ENCODE results near the gene VTA1.
"Not testable (repeated sequence)": the region's sequence is repeated elsewhere in the genome, so short reads cannot be mapped to it uniquely, and the experiment has no call there.

VTA1 gene

GRCh38 chr6:142146828-142147662 lies at the start of gene VTA1, which contains the start of gene NMBR:
Gene VTA1 (plus strand): TSS chr6:142147263. CDS start chr6:142147288, 25 bp downstream.
Gene NMBR (minus strand): TSS chr6:142147122. CDS start chr6:142088658, 58,464 bp downstream.
- DNase-seq, result peak; percentile 91 to 97 (median 95)

DNA sequence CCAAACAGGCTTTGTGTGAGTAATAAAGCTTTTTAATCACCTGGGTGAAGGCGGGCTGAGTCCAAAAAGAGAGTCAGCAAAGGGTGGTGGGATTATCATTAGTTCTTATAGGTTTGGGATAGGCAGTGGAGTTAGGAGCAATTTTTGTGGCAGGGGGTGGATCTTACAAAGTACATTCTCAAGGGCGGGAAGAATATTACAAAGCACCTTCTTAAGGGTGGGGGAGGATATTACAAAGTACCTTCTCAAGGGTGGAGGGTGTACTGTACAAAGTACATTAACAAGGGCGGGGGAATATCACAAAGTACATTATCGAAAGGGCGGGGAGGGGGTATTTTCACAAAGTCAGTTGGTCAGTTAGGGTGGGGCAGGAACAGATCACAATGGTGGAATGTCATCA lies 42.2 kb upstream of the VTA1 start:
- not testable (repeated sequence) for DNase-seq

- DNase-seq, result not testable (repeated sequence)
Observed at GRCh38 chr6:142110820-142111219, 36.2 kb upstream of the VTA1 start.

- DNase-seq, result peak; percentile 3 to 55 (median 28)
Observed at GRCh38 chr6:142112451-142113061, 34.5 kb upstream of the VTA1 start.

DNA sequence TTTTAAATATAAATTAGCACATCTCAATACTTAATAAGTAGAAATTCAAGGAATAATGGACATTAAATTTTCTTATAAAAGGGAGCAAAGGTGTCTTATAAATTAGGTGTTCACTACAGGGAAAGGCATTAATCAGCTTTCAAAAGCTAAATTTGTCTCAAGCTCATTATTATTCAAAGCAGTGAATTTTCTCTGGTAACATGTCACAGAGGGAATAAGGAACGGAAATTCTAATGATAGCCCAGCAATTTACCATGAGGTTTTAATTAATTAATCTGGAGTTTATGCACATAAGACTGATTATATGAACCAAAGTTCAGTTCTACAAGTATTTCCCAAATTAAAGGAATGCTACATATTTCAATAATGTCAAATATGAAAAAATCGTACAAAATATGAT lies 29.7 kb upstream of the VTA1 start:
- DNase-seq, result no peak

GRCh38 chr6:142118328-142118727 lies 28.7 kb upstream of the VTA1 start:
- no peak for DNase-seq

DNA sequence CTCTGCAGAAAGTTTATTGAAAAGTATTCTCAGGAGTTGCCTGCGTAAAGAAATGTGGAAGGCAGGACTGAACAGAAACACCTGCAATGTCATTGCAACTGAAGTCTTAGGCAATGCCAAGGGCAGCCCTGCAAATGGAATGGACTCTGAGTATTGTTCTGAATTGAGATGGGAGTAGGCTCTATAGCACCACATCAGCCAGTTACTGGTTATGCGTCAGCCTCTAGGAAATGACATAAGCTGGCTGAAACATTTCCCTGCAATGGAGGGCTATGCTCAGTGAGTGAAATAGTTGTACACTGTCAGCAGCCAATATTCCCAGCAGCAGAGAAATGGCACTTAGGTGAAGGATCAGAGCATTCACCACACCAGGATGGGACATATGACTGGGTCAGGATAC lies 28.1 kb upstream of the VTA1 start:
- no peak for DNase-seq

- no peak for DNase-seq
Observed at GRCh38 chr6:142121342-142121741, 25.7 kb upstream of the VTA1 start.

- DNase-seq, result no peak
Observed at GRCh38 chr6:142130814-142131213, 16.2 kb upstream of the VTA1 start.

GRCh38 chr6:142132625-142133024 lies 14.4 kb upstream of the VTA1 start, which contains the start of gene GJE1:
Gene GJE1 (plus strand): TSS chr6:142132925. CDS start chr6:142133159, 234 bp downstream.
- DNase-seq, result no peak

DNA sequence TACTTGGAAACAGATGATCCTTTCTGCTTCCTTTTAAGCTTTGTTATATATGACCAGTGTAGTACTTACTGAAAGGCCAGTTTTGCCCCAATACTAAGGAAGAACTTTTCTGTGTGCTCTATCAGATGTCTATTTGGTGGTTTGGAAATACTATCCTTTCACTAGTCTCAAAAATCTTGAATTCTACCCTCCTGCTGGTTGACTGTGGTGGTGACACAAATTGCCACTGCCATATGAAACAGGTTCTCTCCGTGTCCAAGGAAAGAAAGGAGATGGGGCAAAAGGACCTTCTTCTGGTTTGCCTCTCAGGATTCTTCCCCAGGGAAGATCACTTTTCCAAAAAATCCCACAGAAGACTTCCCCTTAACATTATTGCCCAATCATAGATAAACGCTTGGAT lies 8.2 kb upstream of the VTA1 start:
- DNase-seq, result no peak

- DNase-seq, result not testable (repeated sequence)
Observed at GRCh38 chr6:142141531-142141930, 5.5 kb upstream of the VTA1 start.

GRCh38 chr6:142152746-142153145 lies 5.7 kb downstream of the VTA1 start:
- DNase-seq, result no peak

DNA sequence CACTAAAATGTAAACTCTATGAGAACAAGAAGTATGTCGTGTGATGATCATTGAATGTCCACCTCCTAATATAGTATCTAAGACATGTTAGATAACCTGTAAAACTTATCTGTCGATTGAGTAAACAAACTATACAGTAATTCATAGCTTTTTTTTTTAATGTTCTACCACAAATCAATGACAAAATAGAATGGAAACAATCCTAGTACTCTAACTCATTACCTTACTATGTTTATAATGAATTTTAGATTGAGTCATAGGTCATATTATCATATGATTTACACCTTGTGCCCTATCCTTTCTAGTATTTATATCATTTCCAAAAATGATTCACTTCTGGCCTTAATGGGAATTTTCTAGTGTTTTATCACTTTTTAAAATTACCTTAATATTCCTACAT lies 6.1 kb downstream of the VTA1 start:
- DNase-seq, result no peak

GRCh38 chr6:142154336-142154735 lies 7.3 kb downstream of the VTA1 start:
- no peak for DNase-seq

DNA sequence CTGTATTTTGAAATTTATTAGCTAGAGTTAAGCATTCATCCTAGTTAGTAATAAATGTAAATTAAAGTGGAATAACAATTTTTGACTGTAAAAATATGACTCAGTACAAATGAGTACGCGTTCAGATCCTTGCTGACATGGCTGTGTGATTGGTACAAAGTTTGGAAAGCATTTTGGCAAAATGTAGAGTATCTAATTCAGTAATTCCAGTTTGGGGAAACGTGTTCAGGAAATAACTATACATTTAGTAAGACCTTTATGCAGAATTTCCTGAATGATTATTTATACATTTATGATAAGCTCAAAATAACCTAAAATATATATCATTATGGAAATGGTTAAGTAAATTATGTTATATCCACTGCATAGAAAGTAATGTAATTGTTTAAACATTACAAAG lies 8.0 kb downstream of the VTA1 start:
- no peak for DNase-seq

GRCh38 chr6:142155895-142156757 lies 9.1 kb downstream of the VTA1 start:
- DNase-seq, result peak in 2 of 6 experiments; percentile 36 to 47

DNA sequence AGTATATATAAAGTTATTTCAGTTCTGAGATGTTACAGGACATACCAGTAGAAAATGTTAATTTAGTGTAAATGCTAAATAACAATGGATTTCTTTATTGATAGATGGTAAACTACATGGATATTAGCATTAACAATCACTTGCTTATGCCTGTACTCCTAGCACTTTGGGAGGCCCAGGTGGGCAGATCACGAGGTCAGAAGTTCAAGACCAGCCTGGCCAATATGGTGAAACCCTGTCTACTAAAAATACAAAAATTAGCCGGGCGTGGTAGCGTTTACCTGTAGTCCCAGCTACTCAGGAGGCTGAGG lies 9.7 kb downstream of the VTA1 start:
- not testable (repeated sequence) for DNase-seq

GRCh38 chr6:142162780-142163179 lies 15.7 kb downstream of the VTA1 start:
- DNase-seq, result no peak

DNA sequence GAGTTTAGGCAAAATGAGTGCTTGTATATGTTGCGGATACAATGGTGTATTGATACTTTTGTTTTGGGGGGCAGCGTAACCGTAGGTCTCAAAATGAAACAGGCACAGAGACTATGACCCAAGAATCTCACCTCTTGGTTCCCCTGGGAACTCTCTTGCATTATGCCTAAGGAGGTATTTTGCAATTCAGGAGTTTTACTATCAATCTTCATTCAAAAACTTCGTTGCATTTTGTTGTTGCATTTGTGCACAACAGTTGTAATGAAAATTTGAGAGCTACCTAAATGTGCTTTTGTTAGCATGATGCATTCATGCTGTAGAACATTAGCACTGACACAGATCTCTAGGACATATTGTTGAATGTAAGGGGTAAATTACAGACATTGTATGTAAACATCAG lies 18.2 kb downstream of the VTA1 start:
- no peak for DNase-seq

DNA sequence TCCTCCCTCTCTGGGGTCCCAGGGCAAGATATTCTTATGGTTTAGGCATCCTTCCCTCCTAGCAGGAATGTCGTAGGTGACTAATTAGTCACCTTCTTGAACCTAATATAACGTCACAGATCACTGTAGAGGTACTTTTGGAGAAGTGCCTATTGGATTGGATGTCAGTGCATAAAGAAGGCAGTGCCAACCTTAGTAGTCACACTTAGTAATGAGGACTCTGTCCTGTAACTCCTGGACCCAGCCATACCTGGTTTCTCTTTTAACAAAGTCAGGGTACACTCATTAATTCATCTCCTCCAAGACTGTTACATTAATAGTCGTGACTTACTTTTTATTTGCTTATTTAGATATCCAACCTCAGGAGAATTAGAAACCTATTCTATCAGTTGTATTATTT lies 20.0 kb downstream of the VTA1 start:
- DNase-seq, result no peak

DNA sequence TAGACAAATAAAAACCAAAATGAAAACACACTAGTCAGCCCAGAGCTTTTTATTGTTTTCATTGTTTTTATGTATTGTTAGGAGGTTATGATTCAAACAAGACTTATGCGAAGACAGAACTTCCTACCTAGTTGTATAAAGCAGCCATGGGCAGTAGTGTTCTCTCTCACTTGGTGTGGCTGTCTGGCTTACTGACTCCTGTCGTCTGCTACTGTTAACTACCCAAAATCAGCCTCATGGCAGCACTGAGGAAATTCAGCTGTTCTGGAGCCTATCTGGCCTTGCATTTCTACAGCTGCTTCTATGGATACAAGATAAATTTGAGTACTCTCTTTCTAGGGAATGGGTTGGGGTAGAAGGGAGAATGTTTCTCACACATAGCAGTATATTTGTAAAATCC lies 20.4 kb downstream of the VTA1 start:
- no peak for DNase-seq

- no peak for DNase-seq
Observed at GRCh38 chr6:142171351-142171750, 24.3 kb downstream of the VTA1 start.
